ENCODE results near the gene LRP1B. TPM values are rescaled to one million over a fixed set of nuclear protein-coding genes. Genes with fewer than 3 reads are reported as not detected.

The LRP1B gene
- total and polyA plus RNA-seq, 2 of the 8 experiments (the other 6 are each of a cell fraction or from before 2014, with no cell fraction given) = 0.03 TPM; not detected in 1

- no peak overlapping the region for H2BK12ac ChIP-seq (ENCODE audit: low read depth, low read length)
- peaks cover 0 to 2% (median under 1%) of the 10 kb centered on the region in 4 experiments; a peak in 5 of 7 replicates for H3K4me1 ChIP-seq (replicated peaks in 1 of 4; ENCODE audit: control insufficient read depth in 3 of 4, insufficient read depth in 4 of 4, low read length in 3 of 4)
- no peak overlapping the region for H3K9ac ChIP-seq (replicated peaks in 1 of 4; ENCODE audit: extremely low read depth in 1 of 4, low read depth in 3 of 4, low read length in 3 of 4)
- H3K18ac ChIP-seq (ENCODE audit: extremely low read depth, low read length) = no peak overlapping the region
- no peak overlapping the region for H4K8ac ChIP-seq (ENCODE audit: extremely low read depth, insufficient read depth, low read length)
- H3K79me1 ChIP-seq (ENCODE audit: low read depth, low read length) = no peaks in the 10 kb centered on the region
- no peak overlapping the region for H4K5ac ChIP-seq (ENCODE audit: insufficient read length, low read depth, low read length)
- no peak overlapping the region for H4K91ac ChIP-seq (replicated peaks; ENCODE audit: insufficient read length, low read length)
- no peak overlapping the region for H3K4me3 ChIP-seq (ENCODE audit: extremely low read depth in 1 of 4, insufficient read depth in 2 of 4, low read depth in 3 of 4, low read length in 4 of 4)
- no peak overlapping the region for H2BK20ac ChIP-seq (ENCODE audit: low read length)
- H2BK120ac ChIP-seq (replicated peaks; ENCODE audit: low read depth, low read length) = no peak overlapping the region
- no peaks in the 10 kb centered on the region for H3K36me3 ChIP-seq (ENCODE audit: control insufficient read depth in 2 of 4, insufficient read depth in 4 of 4, low read length in 3 of 4)
- H2BK15ac ChIP-seq (ENCODE audit: low read length) = no peak overlapping the region
- no peak for DNase-seq (ENCODE audit: low read depth in 1 of 2, low spot score in 2 of 2)
- no peak for FAIRE-seq
- no peak overlapping the region for H2BK5ac ChIP-seq (ENCODE audit: low read depth, low read length)
- H2AFZ ChIP-seq (ENCODE audit: low read length) = no peak overlapping the region
- no peaks in the 10 kb centered on the region for H3K79me2 ChIP-seq (ENCODE audit: control insufficient read depth in 1 of 2, insufficient read depth in 2 of 2, low read length in 2 of 2)
- H3K27me3 ChIP-seq (replicated peaks in 1 of 4; ENCODE audit: control insufficient read depth in 3 of 4, extremely low read depth in 1 of 4, insufficient read depth in 3 of 4, low read length in 3 of 4) = peaks cover 0 to 1% (median 0%) of the 10 kb centered on the region in 4 experiments; a peak in 1 of 7 replicates
- no peak overlapping the region for H3K56ac ChIP-seq (replicated peaks; ENCODE audit: insufficient read length, low read depth, low read length)
- 100% methylated on average over 1 of the region's 1 CpG; no CpG with 5 or more reads in 1 of the 2 experiments for WGBS, 2 experiments (ENCODE audit: extremely low coverage in 1 of 2, insufficient coverage in 1 of 2, insufficient read length in 1 of 2, insufficient replicate concordance in 2 of 2, low coverage in 1 of 2, low lambda C conversion rate in 2 of 2, missing lambda C conversion rate in 1 of 2)
- no peak overlapping the region for H3K23ac ChIP-seq (ENCODE audit: insufficient read length)
- TF ChIP-seq CTBP2 (IDR thresholded peaks at IDR 0.05; ENCODE audit: borderline replicate concordance, insufficient read depth, insufficient read length, low read length) (no peak), CEBPB (IDR thresholded peaks at IDR 0.05; ENCODE audit: low read depth, low read length) (no peak), MAX (IDR thresholded peaks at IDR 0.05) (no peak), SP2 (IDR thresholded peaks at IDR 0.05; ENCODE audit: low read length) (no peak), GABPA (IDR thresholded peaks at IDR 0.05; ENCODE audit: borderline replicate concordance, insufficient read depth, low read length) (no peak), SIX5 (IDR thresholded peaks at IDR 0.05; ENCODE audit: low read depth, low read length) (no peak), ASH2L (IDR thresholded peaks at IDR 0.05; ENCODE audit: low read length) (no peak), EZH2 (IDR thresholded peaks at IDR 0.05; ENCODE audit: low read depth, low read length, severe bottlenecking) (no peak), KDM1A (IDR thresholded peaks at IDR 0.05; ENCODE audit: borderline replicate concordance, low read length) (no peak)
- H3K27ac ChIP-seq (ENCODE audit: low read depth, low read length) = no peak overlapping the region
- CTCF ChIA-PET (ENCODE audit: partially characterized antibody) = interaction anchor here (1.0 kb wide), 1 partner anchor 13 kb away, joined by 3 read pairs; no protein-coding TSS in a partner anchor
- POLR2A ChIA-PET (ENCODE audit: partially characterized antibody) = no interaction called here
- H2AK5ac ChIP-seq (ENCODE audit: low read depth, low read length) = no peak overlapping the region
- no peaks in the 10 kb centered on the region for H3K23me2 ChIP-seq (ENCODE audit: low read depth, low read length)
- H3K9me3 ChIP-seq (ENCODE audit: insufficient read depth in 2 of 2, low read depth in 1 of 2, low read length in 1 of 2) = no peaks in the 10 kb centered on the region
- H4K20me1 ChIP-seq (replicated peaks in 1 of 2; ENCODE audit: control insufficient read depth in 1 of 2, insufficient read depth in 2 of 2, low read length in 2 of 2) = no peaks in the 10 kb centered on the region
- H3K14ac ChIP-seq (ENCODE audit: insufficient read length) = no peak overlapping the region
- H3K4me2 ChIP-seq (ENCODE audit: insufficient read depth in 1 of 2, low read depth in 2 of 2, low read length in 2 of 2) = no peak overlapping the region
- no peak overlapping the region for H3K4ac ChIP-seq (replicated peaks; ENCODE audit: insufficient read length, low read depth, low read length)
Measured at GRCh38 chr2:142040556-142040955, 90.3 kb downstream of the LRP1B start.

All from H1 (cell line).